Activated CD4-positive, alpha-beta T cell treated with anti-CD3 and anti-CD28 coated beads, Interleukin-2, amount 10 ng/mL, durations not matched to agents 7 days and 5 days (primary cell): ENCODE measurements around the gene CA12. TPM values are rescaled to one million over a fixed set of nuclear protein-coding genes. Genes with fewer than 3 reads are reported as not detected.

ENCODE experiments used
- CTCF ChIA-PET: fragments of 350-600 bp; sonication (Branson Sonifier 250); formaldehyde crosslinking; loops from one replicate; lab custom pipeline; 2021; ENCODE audit warnings: antibody characterized with exemption; lab: Charles Lee
- POLR2A ChIA-PET: fragments of 350-600 bp; sonication (Branson Sonifier 250); formaldehyde crosslinking; loops from one replicate; lab custom pipeline; 2021; ENCODE audit warnings: antibody characterized with exemption; lab: Charles Lee
- DNase-seq: peaks from one replicate; pipeline ENCODE4 v3.0.0-alpha.2; 2020
- H3K27ac Mint-ChIP-seq: one replicate; pipeline ENCODE4 v1.8.0; 2021; ENCODE audit warnings: mild to moderate bottlenecking, moderate library complexity, mixed read lengths
- H3K27me3 Mint-ChIP-seq: one replicate; pipeline ENCODE4 v1.8.0; 2021; ENCODE audit warnings: mixed read lengths
- H3K36me3 Mint-ChIP-seq: one replicate; pipeline ENCODE4 v1.8.0; 2021; ENCODE audit warnings: low read depth, mixed read lengths
- H3K4me1 Mint-ChIP-seq: one replicate; pipeline ENCODE4 v1.8.0; 2021; ENCODE audit warnings: mixed read lengths
- H3K4me3 Mint-ChIP-seq: one replicate; pipeline ENCODE4 v1.8.0; 2021; ENCODE audit warnings: mild to moderate bottlenecking, moderate library complexity, mixed read lengths
- H3K9me3 Mint-ChIP-seq: one replicate; pipeline ENCODE4 v1.8.0; 2021; ENCODE audit warnings: mixed read lengths
- total RNA-seq, 2 experiments: library from RNA; stranded (reverse); gene quantifications; one replicate each; pipeline ENCODE4 v1.2.3, GENCODE V29; 2021

CA12 gene
- total RNA-seq, 2 experiments from 2014 or later, result not detected

- DNase-seq, result no peak
- H3K27ac Mint-ChIP-seq, result no peak overlapping the region
- peaks cover 3% of the 10 kb centered on the region for H3K9me3 Mint-ChIP-seq
- peaks cover 14% of the 10 kb centered on the region for H3K4me1 Mint-ChIP-seq
- H3K4me3 Mint-ChIP-seq, result no peak overlapping the region
- POLR2A ChIA-PET, result interaction anchor here (0.6 kb wide), 1 partner anchor 22 kb away, joined by 4 read pairs; no protein-coding TSS in a partner anchor
- CTCF ChIA-PET, result no interaction called here
- peaks cover 49% of the 10 kb centered on the region for H3K27me3 Mint-ChIP-seq
- no peaks in the 10 kb centered on the region for H3K36me3 Mint-ChIP-seq
Measured at GRCh38 chr15:63382966-63383710, 1.5 kb upstream of the CA12 start.

- Mint-ChIP-seq H3K4me1 (peaks cover 16% of the 10 kb centered on the region), H3K27me3 (peaks cover 47% of the 10 kb centered on the region), H3K36me3 (no peaks in the 10 kb centered on the region), H3K9me3 (peaks cover 3% of the 10 kb centered on the region), H3K27ac (no peak overlapping the region), H3K4me3 (peak overlapping the region; percentile 66)
- POLR2A ChIA-PET, result no interaction called here
- DNase-seq, result no peak
- CTCF ChIA-PET, result interaction anchor here (1.0 kb wide), 1 partner anchor 9 kb away, joined by 5 read pairs; no protein-coding TSS in a partner anchor
Measured at GRCh38 chr15:63380808-63381282, 801 bp downstream of the CA12 start.

- peaks cover under 1% of the 10 kb centered on the region for H3K9me3 Mint-ChIP-seq
- no peak overlapping the region for H3K4me3 Mint-ChIP-seq
- no peak overlapping the region for H3K27ac Mint-ChIP-seq
- ChIA-PET POLR2A (no interaction called here), CTCF (interaction anchor here (1.0 kb wide), 1 partner anchor 10 kb away, joined by 5 read pairs; no protein-coding TSS in a partner anchor)
- H3K36me3 Mint-ChIP-seq, result no peaks in the 10 kb centered on the region
- no peak for DNase-seq
- H3K4me1 Mint-ChIP-seq, result peaks cover 19% of the 10 kb centered on the region
- H3K27me3 Mint-ChIP-seq, result peaks cover 47% of the 10 kb centered on the region
Measured at GRCh38 chr15:63380151-63380807, 1.4 kb downstream of the CA12 start.

- no peak overlapping the region for H3K4me3 Mint-ChIP-seq
- no peaks in the 10 kb centered on the region for H3K36me3 Mint-ChIP-seq
- peaks cover 25% of the 10 kb centered on the region for H3K4me1 Mint-ChIP-seq
- no peak for DNase-seq
- H3K27ac Mint-ChIP-seq, result no peak overlapping the region
- no peaks in the 10 kb centered on the region for H3K9me3 Mint-ChIP-seq
- H3K27me3 Mint-ChIP-seq, result peaks cover 45% of the 10 kb centered on the region
- ChIA-PET POLR2A (no interaction called here), CTCF (interaction anchor here (1.0 to 1.4 kb wide), 2 partner anchors 10 kb away, joined by 3 to 5 read pairs; no protein-coding TSS in a partner anchor)
Measured at GRCh38 chr15:63379492-63380150, 2.0 kb downstream of the CA12 start.

- no peak for DNase-seq
- Mint-ChIP-seq H3K27ac (no peak overlapping the region), H3K27me3 (peaks cover 38% of the 10 kb centered on the region), H3K9me3 (no peaks in the 10 kb centered on the region), H3K36me3 (no peaks in the 10 kb centered on the region), H3K4me1 (peaks cover 32% of the 10 kb centered on the region), H3K4me3 (no peak overlapping the region)
- ChIA-PET POLR2A (no interaction called here), CTCF (interaction anchor here (1.4 kb wide), 1 partner anchor 9 kb away, joined by 3 read pairs; no protein-coding TSS in a partner anchor)
Measured at GRCh38 chr15:63378946-63379345, 2.7 kb downstream of the CA12 start.

- ChIA-PET POLR2A (no interaction called here), CTCF (interaction anchor here (1.2 kb wide), 1 partner anchor 39 kb away, joined by 3 read pairs; no protein-coding TSS in a partner anchor)
- DNase-seq, result peak; percentile 18
- Mint-ChIP-seq H3K4me3 (no peak overlapping the region), H3K36me3 (no peaks in the 10 kb centered on the region), H3K9me3 (no peaks in the 10 kb centered on the region), H3K4me1 (peaks cover 28% of the 10 kb centered on the region), H3K27me3 (peaks cover 4% of the 10 kb centered on the region), H3K27ac (no peak overlapping the region)
Measured at GRCh38 chr15:63374686-63375520, 6.7 kb downstream of the CA12 start.

GRCh38 chr15:63373866-63374548 is 7.6 kb downstream of the CA12 start:
- H3K9me3 Mint-ChIP-seq, result no peaks in the 10 kb centered on the region
- no peaks in the 10 kb centered on the region for H3K27me3 Mint-ChIP-seq
- H3K4me3 Mint-ChIP-seq, result no peak overlapping the region
- no peak for DNase-seq
- POLR2A ChIA-PET, result no interaction called here
- H3K4me1 Mint-ChIP-seq, result peaks cover 28% of the 10 kb centered on the region
- H3K27ac Mint-ChIP-seq, result no peak overlapping the region
- CTCF ChIA-PET, result interaction anchor here (1.2 kb wide), 1 partner anchor 40 kb away, joined by 3 read pairs; no protein-coding TSS in a partner anchor
- no peaks in the 10 kb centered on the region for H3K36me3 Mint-ChIP-seq

DNA sequence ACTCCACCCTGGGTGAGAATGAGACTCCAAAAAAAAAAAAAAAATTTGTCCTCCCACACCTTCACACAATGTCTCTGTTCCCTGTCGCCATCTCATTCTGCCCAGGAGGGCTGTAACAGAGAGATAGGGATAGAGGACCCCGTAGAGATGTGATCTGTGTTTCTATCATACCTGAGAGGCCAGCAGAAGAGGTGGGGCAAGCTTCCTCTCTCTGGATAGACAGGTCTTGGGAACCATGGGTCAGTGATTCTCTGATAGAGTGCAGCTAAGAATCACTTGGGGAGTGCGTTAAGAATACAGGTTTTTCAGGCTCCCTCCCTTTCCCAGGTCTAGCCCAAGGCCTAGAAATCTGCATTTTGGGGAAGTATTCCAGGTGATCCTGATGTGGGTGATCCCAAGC is 8.3 kb downstream of the CA12 start:
- Mint-ChIP-seq H3K27me3 (no peaks in the 10 kb centered on the region), H3K4me3 (no peak overlapping the region), H3K27ac (no peak overlapping the region), H3K4me1 (peaks cover 28% of the 10 kb centered on the region), H3K9me3 (no peaks in the 10 kb centered on the region), H3K36me3 (no peaks in the 10 kb centered on the region)
- DNase-seq, result no peak
- POLR2A ChIA-PET, result no interaction called here
- CTCF ChIA-PET, result interaction anchor here (1.0 kb wide), 1 partner anchor 62 kb away, joined by 3 read pairs; no protein-coding TSS in a partner anchor

GRCh38 chr15:63372753-63373152 is 8.9 kb downstream of the CA12 start:
- H3K36me3 Mint-ChIP-seq, result no peaks in the 10 kb centered on the region
- no peak overlapping the region for H3K4me3 Mint-ChIP-seq
- ChIA-PET POLR2A (no interaction called here), CTCF (interaction anchor here (1.0 to 1.4 kb wide), 2 partner anchors 17 to 61 kb away, joined by 3 to 4 read pairs; no protein-coding TSS in a partner anchor)
- peaks cover 28% of the 10 kb centered on the region for H3K4me1 Mint-ChIP-seq
- H3K27ac Mint-ChIP-seq, result no peak overlapping the region
- H3K27me3 Mint-ChIP-seq, result no peaks in the 10 kb centered on the region
- H3K9me3 Mint-ChIP-seq, result no peaks in the 10 kb centered on the region
- DNase-seq, result no peak

GRCh38 chr15:63372018-63372705 is 9.5 kb downstream of the CA12 start:
- H3K36me3 Mint-ChIP-seq, result no peaks in the 10 kb centered on the region
- ChIA-PET POLR2A (no interaction called here), CTCF (interaction anchor here (0.5 to 1.4 kb wide), 6 partner anchors 14 to 81 kb away, joined by 3 to 6 read pairs (median 3); no protein-coding TSS in a partner anchor)
- H3K27me3 Mint-ChIP-seq, result no peaks in the 10 kb centered on the region
- no peak overlapping the region for H3K4me3 Mint-ChIP-seq
- DNase-seq, result no peak
- no peaks in the 10 kb centered on the region for H3K9me3 Mint-ChIP-seq
- H3K27ac Mint-ChIP-seq, result no peak overlapping the region
- peaks cover 28% of the 10 kb centered on the region for H3K4me1 Mint-ChIP-seq

- ChIA-PET POLR2A (no interaction called here), CTCF (interaction anchor here (1.0 to 1.4 kb wide), 3 partner anchors 17 to 35 kb away, joined by 3 to 6 read pairs (median 4); no protein-coding TSS in a partner anchor)
- Mint-ChIP-seq H3K27me3 (no peaks in the 10 kb centered on the region), H3K4me1 (peaks cover 28% of the 10 kb centered on the region), H3K36me3 (no peaks in the 10 kb centered on the region), H3K27ac (no peak overlapping the region), H3K9me3 (no peaks in the 10 kb centered on the region), H3K4me3 (no peak overlapping the region)
- no peak for DNase-seq
Measured at GRCh38 chr15:63371297-63371918, 10.2 kb downstream of the CA12 start.
